Amniotic stem cell (primary cell): ENCODE data around the gene MARK3.
"Not testable (repeated sequence)": the region's sequence is repeated elsewhere in the genome, so short reads cannot be mapped to it uniquely, and the experiment has no call there.

Experiments
- DNase-seq: peaks from one replicate; lab custom pipeline; 2025; lab: John Stamatoyannopoulos, UW

Gene MARK3

DNA sequence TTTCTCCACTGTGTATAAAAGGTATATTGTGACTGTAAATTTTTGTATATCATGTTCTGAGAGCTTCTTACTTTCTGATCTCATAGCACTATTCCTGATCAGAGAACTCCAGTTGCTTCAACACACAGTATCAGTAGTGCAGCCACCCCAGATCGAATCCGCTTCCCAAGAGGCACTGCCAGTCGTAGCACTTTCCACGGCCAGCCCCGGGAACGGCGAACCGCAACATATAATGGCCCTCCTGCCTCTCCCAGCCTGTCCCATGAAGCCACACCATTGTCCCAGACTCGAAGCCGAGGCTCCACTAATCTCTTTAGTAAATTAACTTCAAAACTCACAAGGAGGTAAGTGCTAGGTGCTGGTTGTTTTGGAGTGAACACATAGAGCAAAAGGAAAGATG is 106.5 kb downstream of the MARK3 start:
- no peak for DNase-seq

DNA sequence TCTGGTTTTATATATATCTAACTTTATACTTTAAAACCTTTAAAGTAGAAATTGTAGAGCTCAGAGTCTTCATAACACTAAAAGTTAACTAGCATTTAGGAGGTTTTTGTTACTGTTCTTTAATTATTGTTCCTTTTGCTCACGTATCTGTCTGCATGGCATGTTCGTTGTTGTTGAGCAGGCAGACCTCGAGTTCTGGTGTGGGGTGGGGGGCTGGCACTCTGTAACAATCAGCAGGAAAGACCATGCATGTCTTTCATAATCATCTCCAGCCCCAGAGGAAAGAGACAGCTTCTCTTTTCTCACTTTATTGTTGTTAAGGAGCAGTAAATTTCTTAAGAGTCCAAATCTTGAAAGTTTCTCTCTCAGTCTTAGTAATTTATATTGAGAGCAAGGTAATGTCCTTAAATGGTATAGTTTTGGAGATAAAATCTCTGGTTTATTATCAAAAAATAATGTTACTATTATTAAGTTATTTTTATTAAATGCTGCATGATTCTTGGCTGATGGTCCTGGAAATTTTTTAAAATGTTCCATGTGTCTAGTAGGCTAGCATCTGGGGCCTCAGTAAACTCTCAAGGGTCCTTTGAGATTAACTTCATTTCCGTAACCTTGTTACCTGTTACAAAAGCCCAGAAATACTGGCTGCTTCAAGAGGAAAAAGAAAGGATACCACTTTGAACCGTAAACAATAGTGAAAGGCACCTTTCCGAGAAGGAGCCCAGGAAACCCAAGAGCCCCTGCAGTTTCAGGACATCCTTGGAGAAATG is 107.1 kb downstream of the MARK3 start:
- no peak for DNase-seq

DNA sequence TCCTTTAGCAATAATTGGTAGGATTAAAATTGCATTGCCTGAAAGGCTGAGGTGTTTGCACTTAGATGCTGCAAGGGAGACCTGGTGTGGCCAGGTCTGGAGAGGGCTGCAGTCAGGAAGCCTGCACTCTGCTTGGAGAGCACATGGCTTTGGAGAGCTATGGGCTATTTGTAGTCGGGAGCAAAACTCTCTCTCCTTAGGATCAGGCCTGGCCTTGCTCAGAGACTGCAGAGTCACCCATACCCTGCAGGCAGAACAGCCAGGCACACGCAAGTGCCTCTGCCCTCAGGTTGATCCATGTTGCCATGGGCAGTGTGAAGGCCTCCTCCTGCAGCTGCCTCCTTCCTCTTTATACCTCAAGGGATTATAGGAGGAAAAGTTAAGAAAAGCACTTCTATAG is 110.6 kb downstream of the MARK3 start:
- no peak for DNase-seq

DNA sequence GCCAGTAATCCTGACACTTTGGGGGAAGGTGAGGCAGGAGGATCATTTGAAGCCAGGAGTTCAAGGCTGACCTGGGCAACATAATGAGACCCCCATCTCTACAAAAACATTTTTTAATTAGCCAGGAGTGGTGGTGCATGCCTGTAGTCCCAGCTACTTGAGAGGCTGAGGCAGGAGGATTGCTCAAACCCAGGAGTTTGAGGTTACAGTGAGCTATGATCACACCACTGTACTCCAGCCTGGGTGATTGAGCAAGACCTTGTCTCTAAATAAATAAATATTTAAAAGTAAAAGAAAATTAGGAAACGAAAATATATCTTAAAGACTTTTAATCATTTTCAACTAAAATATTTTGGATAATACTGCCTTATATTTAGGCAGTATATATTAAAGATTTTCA is 111.6 kb downstream of the MARK3 start:
- DNase-seq, result no peak

DNA sequence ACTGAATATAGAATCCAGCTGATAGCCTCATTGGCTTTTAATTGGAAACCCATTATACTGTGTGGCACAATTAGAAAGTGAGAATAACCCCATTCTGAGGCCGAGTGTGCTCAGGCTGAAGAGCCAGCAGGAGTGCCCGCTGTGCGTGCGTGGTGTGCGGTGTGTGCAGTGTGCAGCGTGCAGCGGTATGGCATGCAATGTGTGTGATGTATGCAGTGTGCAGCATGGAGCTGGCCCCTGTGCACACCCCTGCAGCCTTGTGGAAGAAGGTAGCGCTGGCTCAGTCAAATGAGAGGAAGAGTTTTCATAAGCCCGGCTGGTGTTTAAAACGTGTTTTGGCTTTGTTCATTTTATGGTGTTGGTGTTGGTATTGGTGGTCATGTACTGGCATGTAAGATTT is 114.5 kb downstream of the MARK3 start:
- DNase-seq, result no peak

DNA sequence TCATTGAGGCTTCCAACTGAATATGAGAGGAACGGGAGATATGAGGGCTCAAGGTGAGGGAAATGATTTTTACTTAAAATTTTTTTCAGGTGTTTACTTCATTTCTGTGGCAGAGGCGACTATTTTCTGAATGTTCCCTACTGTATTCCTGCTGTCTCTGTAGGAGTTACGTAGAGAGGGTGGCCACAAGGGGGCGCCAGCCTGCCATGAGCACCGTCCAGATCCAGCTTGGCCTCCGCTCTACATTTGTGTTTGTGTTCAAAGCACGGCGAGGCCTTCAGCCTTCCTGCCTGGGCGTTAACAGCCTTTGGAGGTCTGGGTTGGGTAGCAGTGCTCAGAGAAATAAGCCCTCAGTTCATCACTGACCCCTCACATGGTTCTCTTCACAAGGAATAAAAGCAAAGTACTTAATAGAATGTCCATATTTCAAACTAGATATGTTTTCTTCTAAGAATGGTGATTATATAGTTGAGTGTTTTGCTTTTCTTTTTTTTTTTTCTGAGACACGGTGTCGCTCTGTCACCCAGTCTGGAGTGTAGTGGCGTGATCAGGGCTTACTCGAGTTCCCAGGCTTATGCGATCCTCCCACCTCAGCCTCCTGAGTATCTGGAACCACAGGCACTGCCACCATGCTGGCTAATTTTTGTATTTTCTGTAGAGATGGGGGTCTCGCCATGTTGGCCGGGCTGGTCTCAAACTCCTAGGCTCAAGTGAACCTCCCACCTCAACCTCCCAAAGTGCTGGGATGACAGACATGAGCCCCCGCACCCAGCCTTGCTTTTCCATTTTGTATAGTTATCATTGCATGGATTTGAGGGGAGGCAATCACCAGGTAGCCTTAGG is 115.2 kb downstream of the MARK3 start:
- DNase-seq, result peak; percentile 79

DNA sequence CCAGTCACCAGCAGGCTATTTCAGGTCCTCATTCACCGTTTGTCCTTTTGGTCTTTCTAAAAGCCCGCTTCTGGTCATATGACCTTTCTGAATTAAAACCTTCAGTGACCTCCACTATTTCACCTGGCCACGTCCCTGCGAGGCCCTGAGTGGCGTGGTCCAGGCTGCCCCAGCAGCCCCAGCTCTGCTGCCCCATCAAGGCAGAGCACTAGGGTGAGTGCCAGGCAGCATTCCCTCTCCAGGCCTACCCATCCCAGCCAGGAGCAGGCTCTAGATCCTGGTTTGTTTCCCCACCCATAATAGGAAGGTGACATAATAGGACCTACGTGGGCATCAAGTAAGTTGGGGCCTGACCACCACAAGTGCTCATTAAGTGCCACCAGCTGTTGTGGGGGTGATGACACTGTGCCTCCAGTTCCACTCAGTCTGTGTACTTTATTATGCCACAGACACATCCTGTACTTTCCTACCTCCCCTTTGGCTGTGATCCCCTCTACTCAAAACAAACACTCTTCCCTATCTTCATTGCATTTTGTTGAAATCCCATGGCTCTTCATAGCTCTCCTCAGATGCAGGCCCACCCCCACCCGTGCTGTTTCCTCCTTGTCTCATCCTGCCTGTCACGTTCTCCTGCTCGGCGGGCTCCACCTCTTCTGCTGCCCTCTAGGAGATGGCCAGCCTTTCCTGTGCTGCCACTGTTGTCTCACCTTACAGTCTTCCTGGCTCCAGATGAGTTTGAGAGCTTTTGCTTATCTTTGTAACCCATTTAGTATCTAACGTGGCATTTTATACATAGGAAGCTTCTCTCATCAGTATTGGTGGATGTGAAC is 116.0 kb downstream of the MARK3 start:
- DNase-seq, result no peak

DNA sequence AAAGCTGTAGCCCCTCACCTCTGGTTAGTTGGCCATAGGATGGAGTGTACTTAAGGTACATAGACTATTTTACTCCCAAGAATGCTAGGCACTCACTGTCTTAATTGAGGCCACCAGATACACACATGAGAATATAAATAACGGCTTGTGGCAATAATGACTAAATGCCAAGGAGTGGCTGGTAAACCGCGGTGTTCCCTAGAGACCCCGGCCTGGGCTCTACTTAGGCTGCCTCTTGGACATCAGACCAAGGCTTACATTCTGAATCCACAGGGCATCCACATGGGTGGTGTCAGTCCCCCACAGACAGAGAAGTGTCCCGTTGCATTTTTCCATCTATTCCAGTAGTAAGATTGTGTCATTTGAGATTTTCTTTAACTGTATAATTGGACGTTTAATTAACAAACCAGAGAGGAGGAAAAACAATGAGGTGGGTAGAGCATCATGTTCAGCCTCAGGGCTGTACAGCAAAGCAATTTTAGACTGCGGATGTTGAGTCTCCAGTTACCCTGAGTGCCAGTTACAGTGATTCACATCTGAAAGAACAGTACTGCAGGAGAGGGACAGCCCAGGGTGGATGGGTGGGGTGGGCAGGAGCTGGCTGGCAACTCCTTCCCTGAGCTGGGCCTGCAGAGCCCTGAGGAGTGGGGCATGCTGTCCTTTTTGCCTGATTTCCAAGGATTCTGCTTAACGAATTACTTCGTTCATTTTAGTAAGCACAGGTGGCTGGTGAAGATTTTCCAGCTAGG is 116.9 kb downstream of the MARK3 start:
- DNase-seq, result no peak

DNA sequence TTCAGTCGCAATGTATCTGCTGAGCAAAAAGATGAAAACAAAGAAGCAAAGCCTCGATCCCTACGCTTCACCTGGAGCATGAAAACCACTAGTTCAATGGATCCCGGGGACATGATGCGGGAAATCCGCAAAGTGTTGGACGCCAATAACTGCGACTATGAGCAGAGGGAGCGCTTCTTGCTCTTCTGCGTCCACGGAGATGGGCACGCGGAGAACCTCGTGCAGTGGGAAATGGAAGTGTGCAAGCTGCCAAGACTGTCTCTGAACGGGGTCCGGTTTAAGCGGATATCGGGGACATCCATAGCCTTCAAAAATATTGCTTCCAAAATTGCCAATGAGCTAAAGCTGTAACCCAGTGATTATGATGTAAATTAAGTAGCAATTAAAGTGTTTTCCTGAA is 117.7 kb downstream of the MARK3 start:
- no peak for DNase-seq

DNA sequence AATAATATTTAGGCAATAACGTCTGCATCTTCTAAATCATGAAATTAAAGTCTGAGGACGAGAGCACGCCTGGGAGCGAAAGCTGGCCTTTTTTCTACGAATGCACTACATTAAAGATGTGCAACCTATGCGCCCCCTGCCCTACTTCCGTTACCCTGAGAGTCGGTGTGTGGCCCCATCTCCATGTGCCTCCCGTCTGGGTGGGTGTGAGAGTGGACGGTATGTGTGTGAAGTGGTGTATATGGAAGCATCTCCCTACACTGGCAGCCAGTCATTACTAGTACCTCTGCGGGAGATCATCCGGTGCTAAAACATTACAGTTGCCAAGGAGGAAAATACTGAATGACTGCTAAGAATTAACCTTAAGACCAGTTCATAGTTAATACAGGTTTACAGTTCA is 118.1 kb downstream of the MARK3 start:
- DNase-seq, result no peak

DNA sequence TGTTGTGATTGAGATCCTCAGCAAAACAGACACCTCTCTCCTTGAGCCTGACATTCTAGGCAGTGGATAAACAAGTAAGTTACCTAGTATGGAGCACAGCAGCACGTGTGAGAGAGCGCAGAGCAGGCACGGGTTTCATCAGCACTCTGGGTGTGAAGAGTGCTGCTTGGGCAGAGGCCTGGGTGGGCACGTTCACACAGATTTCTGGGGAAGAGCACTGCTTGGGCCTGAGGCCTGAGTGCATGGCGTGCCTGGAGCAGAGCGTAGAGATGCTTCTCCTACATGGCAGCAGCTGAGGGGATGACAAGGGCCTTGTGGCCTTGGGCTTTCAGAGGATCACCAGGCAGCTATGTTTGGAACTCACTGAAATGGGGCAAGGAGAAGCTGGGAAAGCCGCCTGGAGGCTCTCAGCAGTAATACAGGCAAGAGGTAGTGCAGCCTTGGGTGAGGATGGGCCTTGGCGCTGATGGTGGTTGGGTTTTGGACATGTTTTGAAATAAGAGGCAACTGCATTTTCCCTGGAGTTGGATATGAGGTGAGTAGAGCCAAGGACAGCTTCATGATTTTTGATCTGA is 119.9 kb downstream of the MARK3 start:
- DNase-seq, result no peak

DNA sequence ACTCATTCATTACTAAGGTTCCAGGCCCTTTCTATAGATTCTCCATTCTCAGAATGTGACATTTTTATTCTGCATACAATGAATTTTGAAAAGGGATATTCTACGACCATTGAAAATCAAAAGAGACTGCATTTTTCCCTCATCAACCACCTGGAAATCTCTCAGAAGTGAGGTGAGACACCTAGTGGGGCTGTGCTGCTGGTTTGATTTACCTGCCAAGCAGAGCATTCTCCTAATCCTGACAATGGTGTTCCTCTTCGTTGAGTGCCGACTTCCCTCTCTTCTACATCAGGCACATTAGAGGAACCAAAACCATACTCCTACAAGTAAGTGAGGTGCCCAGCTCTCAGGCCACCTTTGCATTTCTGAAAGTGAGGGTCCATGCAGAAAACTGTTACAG is 122.5 kb downstream of the MARK3 start:
- DNase-seq, result no peak

DNA sequence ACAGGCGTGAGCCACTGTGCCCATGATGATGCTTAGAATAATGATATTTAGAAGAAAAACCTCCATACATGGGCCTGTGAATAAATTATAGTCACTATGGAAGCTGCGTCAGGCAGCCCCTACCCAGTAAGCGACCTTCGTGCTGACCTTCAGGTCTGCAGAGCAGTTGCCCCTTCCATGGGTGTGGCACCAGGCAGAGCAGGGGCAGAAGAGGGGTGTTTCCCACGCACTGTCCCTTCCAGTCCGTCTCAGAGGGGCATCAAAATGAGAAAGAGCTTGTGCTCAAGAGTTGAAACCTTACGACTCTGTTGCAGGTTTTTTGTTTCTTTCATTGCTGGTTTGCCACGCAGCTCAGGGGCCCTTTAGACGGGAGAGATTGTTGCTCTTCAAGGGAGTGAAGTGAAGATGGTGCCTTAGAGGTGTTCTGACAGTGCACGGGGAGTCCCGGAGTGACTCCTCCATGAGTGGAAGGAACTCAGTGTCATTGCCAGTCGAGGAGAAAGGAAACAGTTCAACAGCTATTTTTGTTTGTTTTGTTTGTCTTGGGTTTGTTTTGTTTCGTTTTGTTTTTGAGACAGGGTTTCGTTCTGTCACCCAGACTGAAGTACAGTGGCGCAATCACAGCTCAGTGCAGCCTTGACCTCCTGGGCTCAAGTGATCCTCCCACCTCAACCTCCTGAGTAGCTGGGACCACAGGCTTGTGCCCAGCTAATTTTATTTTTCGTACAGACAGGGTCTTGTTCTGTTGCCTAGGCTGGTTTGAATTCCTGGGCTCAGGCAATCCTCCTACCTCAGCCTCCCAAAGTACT is 123.5 kb downstream of the MARK3 start:
- no peak for DNase-seq

DNA sequence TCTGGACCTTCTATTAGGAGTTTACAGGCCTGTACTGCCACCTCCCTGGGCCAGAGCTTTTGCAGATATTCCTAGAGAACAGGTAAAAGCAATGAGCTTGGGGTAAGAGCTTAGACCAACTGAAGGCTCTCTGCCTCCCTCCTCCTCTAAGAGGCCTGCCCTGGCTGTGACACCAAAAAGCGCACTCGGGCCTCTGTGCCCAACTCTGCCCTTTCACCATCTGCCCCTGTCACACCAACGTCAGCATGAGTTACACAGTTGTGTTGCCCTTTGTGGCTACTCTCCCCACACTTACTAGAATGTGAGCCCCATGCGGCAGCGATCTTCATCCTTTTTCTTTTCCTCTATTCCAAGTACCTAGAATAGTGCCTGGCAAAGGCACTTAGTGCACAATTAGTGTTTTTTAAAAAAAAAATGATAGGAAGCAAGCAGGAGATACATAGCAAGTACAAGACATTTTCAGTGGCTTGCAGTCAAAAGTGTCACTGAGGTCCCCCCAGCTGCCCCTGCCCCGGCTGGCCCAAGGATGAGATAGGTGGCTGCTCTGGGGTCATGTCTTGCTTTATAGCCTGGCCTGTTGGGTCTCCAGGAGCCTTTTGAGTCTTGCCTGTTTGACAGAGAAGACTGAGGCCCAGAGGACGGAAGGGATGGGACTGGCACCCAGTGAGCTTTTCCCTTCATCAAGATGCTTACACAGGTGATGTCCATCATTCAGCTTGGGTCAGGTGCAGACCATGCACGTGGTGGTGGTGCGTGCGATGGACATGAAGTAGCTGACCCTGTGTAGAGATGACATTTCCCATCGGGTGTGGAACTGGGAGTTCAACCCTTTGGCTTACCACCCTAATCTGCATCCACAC is 124.9 kb downstream of the MARK3 start:
- no peak for DNase-seq

DNA sequence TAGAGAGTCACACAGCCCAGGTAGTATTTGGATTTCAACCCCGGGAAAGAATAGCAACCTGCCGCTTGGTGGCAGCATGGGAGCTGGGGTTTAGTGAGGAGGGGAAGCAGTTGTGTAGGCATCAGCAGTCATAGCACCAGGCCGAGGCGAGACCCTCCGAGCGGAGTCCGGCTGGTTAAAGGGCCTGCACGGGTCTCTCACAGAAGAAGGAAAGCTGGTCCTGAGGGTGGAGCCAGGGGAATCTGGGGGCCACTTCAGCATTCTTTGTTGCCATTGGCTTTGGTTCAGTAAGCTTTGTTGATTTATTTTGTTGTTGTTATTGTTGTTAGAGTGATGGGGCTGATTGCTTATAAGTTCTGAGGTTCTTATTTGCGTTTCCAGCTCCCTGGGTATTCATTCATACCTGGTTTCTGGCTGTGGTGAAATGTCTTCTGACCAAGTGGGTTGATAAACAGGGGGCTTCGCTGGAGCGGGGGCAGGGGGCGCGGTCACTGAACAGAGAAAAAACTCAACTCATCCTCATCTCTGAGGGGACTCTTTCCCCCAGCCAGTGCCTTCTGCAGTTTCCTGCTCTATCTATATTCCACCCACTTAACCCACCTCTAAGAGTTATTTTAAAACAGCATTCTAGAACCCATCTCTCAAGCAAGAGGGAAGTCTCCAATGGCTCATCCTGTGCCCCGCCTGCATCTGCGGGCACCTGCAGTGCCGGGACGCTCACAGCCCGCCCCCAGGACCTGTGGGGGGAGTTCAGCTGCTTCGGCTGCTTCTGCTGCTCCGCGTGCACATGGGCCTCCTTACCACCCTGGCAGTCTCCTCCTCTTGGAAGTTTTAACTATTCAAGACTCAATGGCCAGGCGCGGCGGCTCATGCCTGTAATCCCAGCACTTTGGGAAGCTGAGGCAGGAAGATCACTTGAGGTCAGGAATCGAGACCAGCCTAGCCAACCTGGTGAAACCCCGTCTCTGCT is 125.8 kb downstream of the MARK3 start:
- DNase-seq, result no peak

DNA sequence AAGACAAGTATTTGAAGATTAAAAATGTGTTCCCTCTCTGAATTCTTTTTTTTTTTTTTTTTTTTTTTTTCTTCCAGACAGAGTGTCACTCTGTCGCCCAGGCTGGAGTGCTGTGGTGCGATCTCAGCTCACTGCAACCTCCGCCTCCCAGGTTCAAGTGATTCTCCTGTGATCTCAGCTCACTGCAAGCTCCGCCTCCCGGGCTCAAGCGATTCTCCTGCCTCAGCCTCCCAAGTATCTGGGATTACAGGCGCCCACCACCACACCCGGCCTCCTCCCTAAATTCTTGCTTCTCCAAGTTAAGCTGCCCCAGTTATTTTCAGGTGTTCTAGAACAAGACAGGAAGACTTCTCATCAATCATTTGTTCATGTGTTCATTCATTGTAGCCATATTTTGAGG is 127.0 kb downstream of the MARK3 start:
- DNase-seq, result not testable (repeated sequence)

DNA sequence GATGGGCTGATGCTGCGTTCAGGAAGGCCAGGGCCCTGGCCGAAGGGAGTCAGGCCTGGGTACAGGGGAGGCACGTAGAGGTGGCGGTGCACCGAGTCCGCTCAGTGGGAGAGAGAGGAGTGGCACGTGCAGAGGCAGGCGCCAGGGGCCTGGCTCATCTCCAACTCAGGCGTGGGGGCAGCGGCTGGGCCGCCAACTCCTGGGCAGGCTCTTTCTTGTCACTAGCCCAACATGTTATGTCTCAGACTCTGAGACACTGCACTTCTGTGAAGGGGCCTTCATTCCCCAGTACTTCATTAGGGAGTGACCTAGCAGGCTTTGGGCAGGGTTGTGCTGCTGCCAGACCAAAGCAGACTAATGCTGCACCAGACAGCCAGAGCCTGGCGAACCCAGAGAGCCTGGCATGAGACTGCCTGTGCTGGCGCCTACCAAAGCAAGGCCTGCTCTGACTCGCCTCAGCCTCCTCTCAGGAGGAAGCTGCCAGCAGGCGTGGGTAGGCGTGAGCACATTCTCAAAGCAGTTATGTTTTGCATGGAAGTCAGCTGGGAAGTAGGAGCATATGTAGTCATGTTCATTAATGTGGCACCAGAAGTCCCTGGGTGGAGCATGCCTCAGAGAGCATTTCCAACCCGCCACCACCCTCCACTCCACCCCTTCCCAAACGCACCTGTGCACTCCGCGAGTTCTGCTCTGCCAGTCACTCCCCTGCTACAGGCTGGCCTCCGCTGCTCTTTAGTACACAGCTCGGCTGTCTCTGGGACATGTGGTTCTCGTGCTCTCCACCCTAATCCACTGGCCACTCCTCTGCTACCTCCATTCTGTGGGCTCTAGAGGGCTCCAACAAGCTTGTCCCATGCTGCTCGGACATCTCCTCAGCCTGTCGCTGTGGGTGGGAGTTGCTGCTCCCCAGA is 127.7 kb downstream of the MARK3 start:
- no peak for DNase-seq
